ENCODE results near the gene NUDT8. TPM values are rescaled to one million over a fixed set of nuclear protein-coding genes. Genes with fewer than 3 reads are reported as not detected.

Gene NUDT8
- total and polyA plus RNA-seq, 2 experiments from 2014 or later: 13.6 to 28.7 TPM

GRCh38 chr11:67577951-67578350 is 51.8 kb downstream of the NUDT8 start:
- Histone ChIP-seq H3K79me2 (peaks cover 2% of the 10 kb centered on the region), H3K27me3 (no peaks in the 10 kb centered on the region), H3K36me3 (replicated peaks; ENCODE audit: insufficient read depth, low read depth) (no peaks in the 10 kb centered on the region), H3K4me2 (no peak overlapping the region), H4K20me1 (ENCODE audit: insufficient read depth, poor library complexity, severe bottlenecking) (no peaks in the 10 kb centered on the region), H2AFZ (no peak overlapping the region), H3K27ac (no peak overlapping the region), H3K9me2 (replicated peaks; ENCODE audit: insufficient read depth) (no peaks in the 10 kb centered on the region), H3K4me3 (no peak overlapping the region), H3K9me3 (ENCODE audit: low read depth) (no peaks in the 10 kb centered on the region), H3K4me1 (ENCODE audit: insufficient read depth) (peaks cover 32% of the 10 kb centered on the region)
- no peak for TF ChIP-seq CTCF (IDR thresholded peaks at IDR 0.05; ENCODE audit: poor library complexity)
- no peak for TF ChIP-seq EZH2 (IDR thresholded peaks at IDR 0.05; ENCODE audit: borderline replicate concordance)
- no peak for TF ChIP-seq EZH2phosphoT487 (IDR thresholded peaks at IDR 0.05; ENCODE audit: low read depth, severe bottlenecking, unreplicated experiment)
- no peak for DNase-seq (ENCODE audit: low spot score)
- WGBS (ENCODE audit: low lambda C conversion rate, missing lambda C conversion rate): over 99% methylated on average over 6 of the region's 6 CpGs

Small RNA genes within 50 kb of the gene (small RNA-seq; reads per million reads assigned to genes)
- not detected for gene AP003385.3

Other genes with a start within 250 kb of the NUDT8 start
- gene RAD9A, start 238.0 kb downstream of the NUDT8 start, total RNA-seq: 17.3 and 24.0 TPM in 2 replicates
- gene RAD9A, start 238.0 kb downstream of the NUDT8 start, polyA plus RNA-seq: 20.2 and 25.0 TPM in 2 replicates
- 146 and 152 TPM in 2 replicates for gene PPP1CA, start 228.1 kb downstream of the NUDT8 start, total RNA-seq
- gene PPP1CA, start 228.1 kb downstream of the NUDT8 start, polyA plus RNA-seq: 242 TPM in 2 replicates
- 0.16 TPM in 1 of 2 replicates, not detected in the other for gene TBC1D10C, start 225.9 kb downstream of the NUDT8 start, total RNA-seq
- gene TBC1D10C, start 225.9 kb downstream of the NUDT8 start, polyA plus RNA-seq: 0.07 and 0.26 TPM in 2 replicates
- 0.92 and 2.4 TPM in 2 replicates for gene CARNS1, start 214.3 kb downstream of the NUDT8 start, total RNA-seq
- 7.7 and 11.5 TPM in 2 replicates for gene CARNS1, start 214.3 kb downstream of the NUDT8 start, polyA plus RNA-seq
- 59.9 and 65.0 TPM in 2 replicates for gene RPS6KB2, start 201.4 kb downstream of the NUDT8 start, total RNA-seq
- gene RPS6KB2, start 201.4 kb downstream of the NUDT8 start, polyA plus RNA-seq: 105 and 107 TPM in 2 replicates
- 2.5 and 3.4 TPM in 2 replicates for gene PTPRCAP, start 192.3 kb downstream of the NUDT8 start, total RNA-seq
- gene PTPRCAP, start 192.3 kb downstream of the NUDT8 start, polyA plus RNA-seq: 1.0 and 1.3 TPM in 2 replicates
- gene CORO1B, start 186.5 kb downstream of the NUDT8 start, total RNA-seq: 104 and 118 TPM in 2 replicates
- 150 and 152 TPM in 2 replicates for gene CORO1B, start 186.5 kb downstream of the NUDT8 start, polyA plus RNA-seq
- gene GPR152, start 177.2 kb downstream of the NUDT8 start, total RNA-seq: not detected in 2 replicates
- not detected in 2 replicates for gene GPR152, start 177.2 kb downstream of the NUDT8 start, polyA plus RNA-seq
- gene CABP4, start 174.6 kb downstream of the NUDT8 start, total RNA-seq: not detected in 2 replicates
- not detected in 2 replicates for gene CABP4, start 174.6 kb downstream of the NUDT8 start, polyA plus RNA-seq
- 40.9 and 43.2 TPM in 2 replicates for gene TMEM134, start 160.7 kb downstream of the NUDT8 start, total RNA-seq
- 93.7 and 107 TPM in 2 replicates for gene TMEM134, start 160.7 kb downstream of the NUDT8 start, polyA plus RNA-seq
- 35.3 and 50.7 TPM in 2 replicates for gene AIP, start 146.9 kb downstream of the NUDT8 start, total RNA-seq
- gene AIP, start 146.9 kb downstream of the NUDT8 start, polyA plus RNA-seq: 44.0 and 45.2 TPM in 2 replicates
- 26.3 and 28.1 TPM in 2 replicates for gene PITPNM1, start 124.6 kb downstream of the NUDT8 start, total RNA-seq
- 32.4 and 39.8 TPM in 2 replicates for gene PITPNM1, start 124.6 kb downstream of the NUDT8 start, polyA plus RNA-seq
- 47.3 and 54.3 TPM in 2 replicates for gene CDK2AP2, start 121.8 kb downstream of the NUDT8 start, total RNA-seq
- gene CDK2AP2, start 121.8 kb downstream of the NUDT8 start, polyA plus RNA-seq: 174 and 177 TPM in 2 replicates
- gene CABP2, start 106.5 kb downstream of the NUDT8 start, total RNA-seq: not detected in 2 replicates
- not detected in 2 replicates for gene CABP2, start 106.5 kb downstream of the NUDT8 start, polyA plus RNA-seq
- gene GSTP1, start 46.1 kb downstream of the NUDT8 start, total RNA-seq: 943 and 1,040 TPM in 2 replicates
- gene GSTP1, start 46.1 kb downstream of the NUDT8 start, polyA plus RNA-seq: 1,974 and 1,982 TPM in 2 replicates
- gene NDUFV1, start 23.0 kb downstream of the NUDT8 start, total RNA-seq: 163 and 194 TPM in 2 replicates
- gene NDUFV1, start 23.0 kb downstream of the NUDT8 start, polyA plus RNA-seq: 226 and 239 TPM in 2 replicates
- gene TBX10, start 9.8 kb upstream of the NUDT8 start, total RNA-seq: 0.70 TPM in 1 of 2 replicates, not detected in the other
- gene TBX10, start 9.8 kb upstream of the NUDT8 start, polyA plus RNA-seq: 0.34 TPM in 1 of 2 replicates, not detected in the other
- gene ACY3, start 20.8 kb upstream of the NUDT8 start, total RNA-seq: 9.5 and 15.4 TPM in 2 replicates
- gene ACY3, start 20.8 kb upstream of the NUDT8 start, polyA plus RNA-seq: 18.7 and 20.9 TPM in 2 replicates
- gene ALDH3B2, start 44.7 kb upstream of the NUDT8 start, total RNA-seq: 0.80 and 2.5 TPM in 2 replicates
- gene ALDH3B2, start 44.7 kb upstream of the NUDT8 start, polyA plus RNA-seq: 0.61 and 1.6 TPM in 2 replicates

All from hepatocyte (in vitro differentiated cells).